Iris pigment epithelial cell (primary cell): ENCODE data around the gene TTLL9.
"Not testable (repeated sequence)": the region's sequence is repeated elsewhere in the genome, so short reads cannot be mapped to it uniquely, and the experiment has no call there.

ENCODE experiments used
- DNase-seq: peaks from one replicate; pipeline ENCODE4 v3.0.0-alpha.2; 2011; ENCODE audit warnings: low read depth

TTLL9 gene

GRCh38 chr20:31918466-31919105, 48.2 kb downstream of the TTLL9 start:
- peak; percentile 40 for DNase-seq

- no peak for DNase-seq
Measured at GRCh38 chr20:31919410-31920155, 49.1 kb downstream of the TTLL9 start.

- no peak for DNase-seq
Measured at GRCh38 chr20:31920275-31920855, 49.9 kb downstream of the TTLL9 start.

- DNase-seq: not testable (repeated sequence)
Measured at GRCh38 chr20:31921480-31921879, 51.0 kb downstream of the TTLL9 start.

GRCh38 chr20:31922181-31922580, 51.7 kb downstream of the TTLL9 start:
- no peak for DNase-seq

- DNase-seq: no peak
Measured at GRCh38 chr20:31922588-31922987, 52.2 kb downstream of the TTLL9 start.

GRCh38 chr20:31923388-31924331, 53.2 kb downstream of the TTLL9 start:
- DNase-seq: no peak

- DNase-seq: no peak
Measured at GRCh38 chr20:31924561-31924960, 54.1 kb downstream of the TTLL9 start.

GRCh38 chr20:31925631-31926030, 55.2 kb downstream of the TTLL9 start:
- no peak for DNase-seq

GRCh38 chr20:31926493-31926892, 56.1 kb downstream of the TTLL9 start:
- DNase-seq: no peak

GRCh38 chr20:31927627-31928159, 57.3 kb downstream of the TTLL9 start:
- DNase-seq: no peak

- peak; percentile 10 for DNase-seq
Measured at GRCh38 chr20:31929631-31930030, 59.2 kb downstream of the TTLL9 start.

GRCh38 chr20:31930779-31931178, 60.3 kb downstream of the TTLL9 start:
- DNase-seq: no peak

- DNase-seq: no peak
Measured at GRCh38 chr20:31933698-31934097, 63.3 kb downstream of the TTLL9 start.

GRCh38 chr20:31934491-31934890, 64.1 kb downstream of the TTLL9 start:
- DNase-seq: no peak

- no peak for DNase-seq
Measured at GRCh38 chr20:31934968-31935764, 64.7 kb downstream of the TTLL9 start.

- no peak for DNase-seq
Measured at GRCh38 chr20:31936420-31936819, 66.0 kb downstream of the TTLL9 start.

GRCh38 chr20:31937820-31938219, 67.4 kb downstream of the TTLL9 start:
- DNase-seq: no peak

GRCh38 chr20:31939661-31940060, 69.2 kb downstream of the TTLL9 start:
- DNase-seq: no peak

- DNase-seq: no peak
Measured at GRCh38 chr20:31943052-31943471, 72.6 kb downstream of the TTLL9 start.

GRCh38 chr20:31945319-31945718, 74.9 kb downstream of the TTLL9 start:
- DNase-seq: no peak
